HepG2 (cell line): ENCODE measurements around the gene HS3ST4. TPM values are rescaled to one million over a fixed set of nuclear protein-coding genes. Genes with fewer than 3 reads are reported as not detected.

Experiments used
- ATAC-seq: fragments of 200-7000 bp; cut with Tn5 transposase; 3 replicates; pipeline ENCODE4 v1.9.1; 2020; ENCODE audit warnings: mild to moderate bottlenecking, moderate library complexity
- BruUV-seq: library from RNA; stranded (reverse); fragments of 400-500 nt; replicated peaks from 2 replicates; lab custom pipeline; 2021; lab: Mats Ljungman, UMichigan
- CTCF ChIA-PET: fragments of 300-600 bp; formaldehyde crosslinking; extraction: SDS; loops from one replicate; lab custom pipeline; 2021; ENCODE audit warnings: low total read pairs, inconsistent platforms, low intra/inter-chr PET ratio; lab: Yijun Ruan, JAX
- POLR2A ChIA-PET: fragments of 350-600 bp; sonication (Branson Sonifier 250); formaldehyde crosslinking; loops from one replicate; lab custom pipeline; 2020; ENCODE audit warnings: antibody characterized with exemption, inconsistent platforms; lab: Yijun Ruan, JAX
- DNase-seq: peaks from one replicate; pipeline ENCODE4 v3.0.0-alpha.2; 2015; ENCODE audit warnings: low spot score
- FAIRE-seq: peaks from 3 replicates; lab custom pipeline; 2011; peaks lifted over from hg19 to GRCh38; lab: Jason Lieb, UNC
- H2AFZ ChIP-seq: one replicate; pipeline ENCODE4 v1.6.1; 2011; ENCODE audit warnings: low read length, inconsistent platforms
- H3K27ac ChIP-seq: fragments of 300-600 bp; 3 replicates; pipeline ENCODE4 v1.8.0; 2011; ENCODE audit warnings: mixed run types, mild to moderate bottlenecking, mixed read lengths, low read length, inconsistent platforms; ENCODE audit not compliant: insufficient read depth; ENCODE audit errors: extremely low read length
- H3K27me3 ChIP-seq, 2 experiments: fragments of 200-600 bp in 1 of 2; 2 replicates in 1 of 2; 3 replicates in 1 of 2; pipeline versions ENCODE4 v1.6.0 to v1.8.0; 2011; ENCODE audit warnings: low read length in 2 of 2, mild to moderate bottlenecking in 2 of 2, moderate library complexity in 2 of 2, inconsistent platforms in 1 of 2; ENCODE audit not compliant: insufficient read depth in 2 of 2, control insufficient read depth in 1 of 2
- H3K36me3 ChIP-seq, 2 experiments: fragments of 200-600 bp in 1 of 2; replicated peaks in 1 of 2; 2 replicates in 1 of 2; 3 replicates in 1 of 2; pipeline versions ENCODE4 v1.5.1 to v1.8.0; 2011; ENCODE audit warnings: low read length in 2 of 2, inconsistent platforms in 1 of 2; ENCODE audit not compliant: insufficient read depth in 2 of 2, control insufficient read depth in 1 of 2
- H3K4me1 ChIP-seq: 2 replicates; pipeline ENCODE4 v1.5.1; 2012; ENCODE audit warnings: low read length, inconsistent platforms; ENCODE audit not compliant: insufficient read depth
- H3K4me2 ChIP-seq: 2 replicates; pipeline ENCODE4 v1.6.0; 2011; ENCODE audit warnings: low read depth, low read length, inconsistent platforms
- H3K4me3 ChIP-seq, 3 experiments: fragments of 200-600 bp in 1 of 3; sonication (generic), shearing (Covaris generic) in 1 of 3; replicated peaks in 1 of 3; 2 replicates each; pipeline ENCODE4 v1.5.1; 2011 to 2016; ENCODE audit warnings: low read length in 3 of 3, inconsistent platforms in 2 of 3, low read depth in 2 of 3, mild to moderate bottlenecking in 2 of 3, control low read depth in 1 of 3, mixed read lengths in 1 of 3; ENCODE audit not compliant: insufficient read depth in 1 of 3
- H3K79me2 ChIP-seq: one replicate; pipeline ENCODE4 v1.6.1; 2011; ENCODE audit warnings: low read length, inconsistent platforms; ENCODE audit not compliant: insufficient read depth
- H3K9ac ChIP-seq: 2 replicates; pipeline ENCODE4 v1.6.0; 2011; ENCODE audit warnings: mild to moderate bottlenecking, low read depth, low read length, inconsistent platforms; ENCODE audit not compliant: insufficient read depth
- H3K9me3 ChIP-seq: 2 replicates; pipeline ENCODE4 v1.5.1; 2012; ENCODE audit warnings: mild to moderate bottlenecking, low read length
- H4K20me1 ChIP-seq: 2 replicates; pipeline ENCODE4 v1.6.0; 2011; ENCODE audit warnings: inconsistent platforms, mild to moderate bottlenecking, low read length, moderate library complexity; ENCODE audit not compliant: insufficient read depth
- ATF7-NPFF ChIP-seq: sonication (generic); formaldehyde crosslinking; IDR thresholded peaks from 2 replicates; pipeline ENCODE4 v1.8.1; 2023; ENCODE audit warnings: mild to moderate bottlenecking, low read depth, missing genetic modification reagents, moderate library complexity
- BRF2 ChIP-seq: sonication (generic); formaldehyde crosslinking; IDR thresholded peaks from 2 replicates; pipeline ENCODE4 v1.8.1; 2022; ENCODE audit warnings: mild to moderate bottlenecking, missing genetic modification reagents
- JUN ChIP-seq: sonication (generic); formaldehyde crosslinking; IDR thresholded peaks from 2 replicates; pipeline ENCODE4 v1.4.0; 2020; ENCODE audit warnings: mild to moderate bottlenecking, missing genetic modification reagents
- LCORL ChIP-seq, 2 experiments: fragments of 450-650 bp in 1 of 2; sonication (generic) in 1 of 2; formaldehyde crosslinking in 1 of 2; IDR thresholded peaks; 2 replicates each; pipeline versions ENCODE4 v1.5.0 to v1.6.1; 2017 to 2020; ENCODE audit warnings: antibody characterized with exemption in 1 of 2, missing genetic modification reagents in 1 of 2
- MTA1 ChIP-seq: sonication (generic); formaldehyde crosslinking; IDR thresholded peaks from 2 replicates; pipeline ENCODE4 v1.4.0; 2020; ENCODE audit warnings: missing genetic modification reagents, mild to moderate bottlenecking, borderline replicate concordance
- PATZ1 ChIP-seq: sonication (generic); formaldehyde crosslinking; IDR thresholded peaks from 2 replicates; pipeline ENCODE4 v1.4.0; 2020; ENCODE audit warnings: missing genetic modification reagents
- PPARG ChIP-seq: conservative IDR thresholded peaks from 2 replicates; pipeline ENCODE4 v1.6.1; 2016; ENCODE audit warnings: missing biosample characterization, missing genetic modification reagents
- PRPF4 ChIP-seq: fragments of 200-400 bp; formaldehyde crosslinking; IDR thresholded peaks from 2 replicates; pipeline ENCODE4 v1.6.1; 2016; ENCODE audit warnings: low read length, low read depth; ENCODE audit not compliant: poor library complexity, severe bottlenecking
- SMAD1 ChIP-seq: sonication (generic); formaldehyde crosslinking; IDR thresholded peaks from 2 replicates; pipeline ENCODE4 v1.4.0; 2020; ENCODE audit warnings: missing genetic modification reagents, low read depth, mild to moderate bottlenecking, borderline replicate concordance
- TFAP4 ChIP-seq: sonication (generic); IDR thresholded peaks from 2 replicates; pipeline ENCODE4 v1.6.1; 2016; ENCODE audit warnings: low read depth, borderline replicate concordance
- ZFP41 ChIP-seq: sonication (generic); formaldehyde crosslinking; IDR thresholded peaks from 2 replicates; pipeline ENCODE4 v1.4.0; 2020; ENCODE audit warnings: mild to moderate bottlenecking, missing genetic modification reagents, borderline replicate concordance
- ZHX1 ChIP-seq: sonication (generic); formaldehyde crosslinking; IDR thresholded peaks from 2 replicates; pipeline ENCODE4 v1.8.1; 2022; ENCODE audit warnings: low read depth, mild to moderate bottlenecking, missing genetic modification reagents
- ZNF331 ChIP-seq: sonication (generic); formaldehyde crosslinking; IDR thresholded peaks from 2 replicates; pipeline ENCODE4 v1.4.0; 2020; ENCODE audit warnings: missing genetic modification reagents
- ZNF367 ChIP-seq: sonication (generic); formaldehyde crosslinking; IDR thresholded peaks from 2 replicates; pipeline ENCODE4 v1.4.0; 2020; ENCODE audit warnings: missing genetic modification reagents, borderline replicate concordance
- ZNF784 ChIP-seq: sonication (generic); formaldehyde crosslinking; IDR thresholded peaks from 2 replicates; pipeline ENCODE4 v1.5.1; 2020; ENCODE audit warnings: missing genetic modification reagents, mild to moderate bottlenecking, borderline replicate concordance
- WGBS: methylation state at CpG from one replicate; pipeline ENCODE4 v1.1.6; 2017; ENCODE audit warnings: low lambda C conversion rate; 5-methylcytosine and 5-hydroxymethylcytosine counted together
- in situ Hi-C: cut with HindIII; loops from 2 replicates; pipeline ENCODE4 v1.10.0; 2017; ENCODE audit warnings: low pct_unique_long_range_greater_than_20kb; ENCODE audit not compliant: extremely low pct_ligation_motif_present
- intact Hi-C: fragments of 100-400 bp; cut with micrococcal nuclease; formaldehyde crosslinking; loops from one replicate; pipeline ENCODE4 v1.10.0; 2022; ENCODE audit not compliant: unreplicated experiment
- polyA plus RNA-seq, 8 experiments: library from polyadenylated mRNA; depleted of rRNA in 3 of 8; stranded (reverse) in 7 of 8; unstranded in 1 of 8; fragments of >200 nt; fragmentation: Illumina TruSeq in 4 of 8; extraction: Trizol in 4 of 8; gene quantifications; 2 replicates each; pipeline versions ENCODE4 v1.2.1 to v1.2.3, GENCODE V29; 2011 to 2016; ENCODE audit warnings: low read depth in 4 of 8, missing spikeins in 1 of 8, mixed read lengths in 1 of 8; ENCODE audit not compliant: insufficient read depth in 1 of 8
- total RNA-seq, 5 experiments: library from RNA; depleted of rRNA; stranded (reverse); fragments of >200 nt; fragmentation: Illumina TruSeq; extraction: Trizol; gene quantifications; 2 replicates each; pipeline ENCODE4 v1.2.3, GENCODE V29; 2016; ENCODE audit warnings: low read depth in 1 of 5

HS3ST4 gene
- total and polyA plus RNA-seq, 2 of the 13 experiments (the other 11 are each of a cell fraction or from before 2014, with no cell fraction given): not detected

GRCh38 chr16:25838724-25839186 lies 147.0 kb downstream of the HS3ST4 start (continued):
- no peak for TF ChIP-seq PATZ1 (CRISPR knock-in tag)
- TF ChIP-seq SMAD1 (CRISPR knock-in tag): no peak

GRCh38 chr16:25841761-25842160 lies 150.0 kb downstream of the HS3ST4 start:
- Histone ChIP-seq H3K79me2 (no peaks in the 10 kb centered on the region), H4K20me1 (no peaks in the 10 kb centered on the region), H3K4me3 (no peak overlapping the region), H3K9ac (no peak overlapping the region), H3K4me1 (no peaks in the 10 kb centered on the region), H2AFZ (no peak overlapping the region), H3K27ac (no peak overlapping the region), H3K27me3 (no peaks in the 10 kb centered on the region), H3K36me3 (no peaks in the 10 kb centered on the region), H3K4me2 (no peak overlapping the region), H3K9me3 (no peaks in the 10 kb centered on the region)
- FAIRE-seq (no peak), ATAC-seq (no peak), DNase-seq (no peak)
- BruUV-seq: no TSS peak
- intact Hi-C loops (no loop called here), in situ Hi-C loops (loop anchor here (25.0 kb wide), 1 partner anchor 721 kb away; no protein-coding TSS in a partner anchor)
- CTCF ChIA-PET: no interaction called here
- POLR2A ChIA-PET: no interaction called here
- WGBS: 0% methylated on average over 3 of the region's 3 CpGs
- TF ChIP-seq TFAP4 (no peak), PPARG (CRISPR knock-in tag) (no peak), MTA1 (CRISPR knock-in tag) (no peak), JUN (no peak), ZHX1 (CRISPR knock-in tag) (no peak), ZFP41 (CRISPR knock-in tag) (no peak), PRPF4 (no peak), ZNF367 (CRISPR knock-in tag) (no peak), LCORL (IDR thresholded peaks at IDR 0.05) (no peak), LCORL (CRISPR knock-in tag; IDR thresholded peaks at IDR 0.05) (no peak), BRF2 (CRISPR knock-in tag) (no peak), ZNF331 (CRISPR knock-in tag) (no peak), ATF7-NPFF (CRISPR knock-in tag) (no peak), ZNF784 (CRISPR knock-in tag) (no peak)
